ENCODE data around the gene RPRM.

Gene RPRM

DNA sequence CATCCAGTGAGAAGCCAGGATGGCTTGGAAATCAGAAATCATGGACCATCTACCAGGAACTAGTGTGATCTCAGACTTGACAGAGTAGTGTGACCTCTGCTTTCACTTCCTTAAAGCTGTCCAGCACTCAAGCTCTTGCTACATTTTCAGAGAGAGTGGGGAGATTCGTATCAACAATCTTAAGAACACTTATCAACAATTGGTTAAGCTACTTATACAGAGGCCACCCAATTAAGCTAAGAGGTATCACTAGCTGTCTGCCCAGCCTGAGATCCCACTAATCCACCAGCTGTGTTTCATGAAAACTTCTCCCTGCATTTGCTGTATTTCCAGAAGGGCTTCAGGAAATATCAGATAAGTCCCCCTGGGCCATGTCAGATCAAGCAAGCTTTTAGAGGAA, 4.2 kb downstream of the RPRM start:
- Histone ChIP-seq H3K4me2 (ENCODE audit: low read depth, low read length) (no peak overlapping the region), H3F3A (ENCODE audit: insufficient read depth, low read length) (no peaks in the 10 kb centered on the region), H3K36me3 (replicated peaks; ENCODE audit: insufficient read depth, low read length) (no peaks in the 10 kb centered on the region), H3K27ac (ENCODE audit: low read length) (no peak overlapping the region), H4K20me1 (ENCODE audit: insufficient read depth, low read length) (no peaks in the 10 kb centered on the region), H3K79me2 (ENCODE audit: low read length) (no peaks in the 10 kb centered on the region), H3K9me3 (replicated peaks; ENCODE audit: insufficient read depth, low read length) (no peaks in the 10 kb centered on the region), H3K4me3 (ENCODE audit: low read length) (no peak overlapping the region), H3K9me2 (replicated peaks; ENCODE audit: insufficient read depth, low read length) (no peaks in the 10 kb centered on the region), H3K9ac (ENCODE audit: low read length) (no peak overlapping the region), H3K27me3 (replicated peaks; ENCODE audit: insufficient read depth, low read length) (no peaks in the 10 kb centered on the region), H3K4me1 (ENCODE audit: low read length) (no peaks in the 10 kb centered on the region), H2AFZ (ENCODE audit: low read length) (no peak overlapping the region)
- TF ChIP-seq, protein P1, sequence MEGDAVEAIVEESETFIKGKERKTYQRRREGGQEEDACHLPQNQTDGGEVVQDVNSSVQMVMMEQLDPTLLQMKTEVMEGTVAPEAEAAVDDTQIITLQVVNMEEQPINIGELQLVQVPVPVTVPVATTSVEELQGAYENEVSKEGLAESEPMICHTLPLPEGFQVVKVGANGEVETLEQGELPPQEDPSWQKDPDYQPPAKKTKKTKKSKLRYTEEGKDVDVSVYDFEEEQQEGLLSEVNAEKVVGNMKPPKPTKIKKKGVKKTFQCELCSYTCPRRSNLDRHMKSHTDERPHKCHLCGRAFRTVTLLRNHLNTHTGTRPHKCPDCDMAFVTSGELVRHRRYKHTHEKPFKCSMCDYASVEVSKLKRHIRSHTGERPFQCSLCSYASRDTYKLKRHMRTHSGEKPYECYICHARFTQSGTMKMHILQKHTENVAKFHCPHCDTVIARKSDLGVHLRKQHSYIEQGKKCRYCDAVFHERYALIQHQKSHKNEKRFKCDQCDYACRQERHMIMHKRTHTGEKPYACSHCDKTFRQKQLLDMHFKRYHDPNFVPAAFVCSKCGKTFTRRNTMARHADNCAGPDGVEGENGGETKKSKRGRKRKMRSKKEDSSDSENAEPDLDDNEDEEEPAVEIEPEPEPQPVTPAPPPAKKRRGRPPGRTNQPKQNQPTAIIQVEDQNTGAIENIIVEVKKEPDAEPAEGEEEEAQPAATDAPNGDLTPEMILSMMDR (IDR thresholded peaks at IDR 0.05; ENCODE audit: low read length) = no peak
- TF ChIP-seq EZH2phosphoT487 (IDR thresholded peaks at IDR 0.05; ENCODE audit: low read length) (no peak), EZH2 (optimal IDR thresholded peaks at IDR 0.05; ENCODE audit: low read depth, low read length) (no peak)
- no peak for DNase-seq

DNA sequence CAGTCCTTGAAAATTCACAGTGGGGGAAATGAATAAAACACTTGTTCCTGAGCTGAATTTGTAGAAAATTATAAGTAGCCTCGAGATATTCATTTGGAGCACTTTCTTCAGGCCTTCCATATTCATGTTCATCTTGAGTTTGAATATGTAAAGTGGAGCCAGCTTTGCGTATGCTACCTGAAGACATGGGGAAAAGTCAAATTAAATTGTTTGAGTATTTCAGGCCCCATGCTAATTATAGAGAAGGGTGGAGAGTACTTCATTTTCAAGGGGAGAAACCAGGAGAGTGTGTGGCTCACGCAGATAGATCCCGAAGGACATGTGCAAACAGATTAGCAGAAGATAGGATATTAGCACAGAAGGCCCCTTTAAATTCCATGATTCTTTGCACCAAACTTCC, 7.7 kb downstream of the RPRM start:
- H3K4me1 ChIP-seq (ENCODE audit: low read length) = no peaks in the 10 kb centered on the region
- no peaks in the 10 kb centered on the region for H3K9me3 ChIP-seq (replicated peaks; ENCODE audit: insufficient read depth, low read length)
- H3K4me3 ChIP-seq (ENCODE audit: low read length) = no peak overlapping the region

DNA sequence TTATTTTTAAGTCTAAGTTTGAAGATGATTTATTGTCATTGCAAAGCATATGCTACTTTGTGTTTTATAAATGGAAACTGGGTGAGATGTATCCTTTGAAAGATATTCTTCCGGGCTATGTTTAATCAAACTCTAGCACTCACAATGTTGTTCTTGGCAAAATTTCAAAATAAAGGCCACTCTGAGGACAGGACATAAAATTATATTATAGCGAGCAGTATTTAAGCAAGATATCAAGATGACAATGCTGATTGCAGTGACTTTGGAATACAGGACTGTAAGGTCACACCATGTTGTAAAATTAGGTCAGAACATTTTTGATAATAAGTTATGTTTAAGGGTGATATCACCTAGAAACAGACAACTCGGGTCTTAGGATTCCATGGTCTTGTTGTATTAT, 14.2 kb downstream of the RPRM start:
- H3K4me1 ChIP-seq (ENCODE audit: low read length) = no peaks in the 10 kb centered on the region
- H2AFZ ChIP-seq (ENCODE audit: low read length) = no peak overlapping the region
- no peaks in the 10 kb centered on the region for H4K20me1 ChIP-seq (ENCODE audit: insufficient read depth, low read length)
- no peak for DNase-seq
- no peaks in the 10 kb centered on the region for H3K9me2 ChIP-seq (replicated peaks; ENCODE audit: insufficient read depth, low read length)
- no peak overlapping the region for H3K9ac ChIP-seq (ENCODE audit: low read length)
- no peak overlapping the region for H3K27ac ChIP-seq (ENCODE audit: low read length)
- no peak overlapping the region for H3K4me3 ChIP-seq (ENCODE audit: low read length)
- no peaks in the 10 kb centered on the region for H3K79me2 ChIP-seq (ENCODE audit: low read length)
- H3K27me3 ChIP-seq (replicated peaks; ENCODE audit: insufficient read depth, low read length) = no peaks in the 10 kb centered on the region
- TF ChIP-seq EZH2 (optimal IDR thresholded peaks at IDR 0.05; ENCODE audit: low read depth, low read length) (no peak), EZH2phosphoT487 (IDR thresholded peaks at IDR 0.05; ENCODE audit: low read length) (no peak)
- TF ChIP-seq, protein P1 (IDR thresholded peaks at IDR 0.05; ENCODE audit: low read length) = no peak
- H3K4me2 ChIP-seq (ENCODE audit: low read depth, low read length) = no peak overlapping the region
- H3F3A ChIP-seq (ENCODE audit: insufficient read depth, low read length) = no peaks in the 10 kb centered on the region
- no peaks in the 10 kb centered on the region for H3K36me3 ChIP-seq (replicated peaks; ENCODE audit: insufficient read depth, low read length)
- H3K9me3 ChIP-seq (replicated peaks; ENCODE audit: insufficient read depth, low read length) = no peaks in the 10 kb centered on the region

More for the DNA sequence above, 7.7 kb downstream of the RPRM start:
- H3K4me2 ChIP-seq (ENCODE audit: low read depth, low read length) = no peak overlapping the region
- no peak overlapping the region for H3K27ac ChIP-seq (ENCODE audit: low read length)
- H3K9ac ChIP-seq (ENCODE audit: low read length) = no peak overlapping the region
- no peaks in the 10 kb centered on the region for H4K20me1 ChIP-seq (ENCODE audit: insufficient read depth, low read length)
- H3K79me2 ChIP-seq (ENCODE audit: low read length) = no peaks in the 10 kb centered on the region
- TF ChIP-seq EZH2 (optimal IDR thresholded peaks at IDR 0.05; ENCODE audit: low read depth, low read length) = no peak
- no peak for TF ChIP-seq EZH2phosphoT487 (IDR thresholded peaks at IDR 0.05; ENCODE audit: low read length)
- TF ChIP-seq, protein P1 (IDR thresholded peaks at IDR 0.05; ENCODE audit: low read length) = no peak
- no peaks in the 10 kb centered on the region for H3K9me2 ChIP-seq (replicated peaks; ENCODE audit: insufficient read depth, low read length)
- H3K36me3 ChIP-seq (replicated peaks; ENCODE audit: insufficient read depth, low read length) = no peaks in the 10 kb centered on the region
- no peak for DNase-seq
- H3K27me3 ChIP-seq (replicated peaks; ENCODE audit: insufficient read depth, low read length) = no peaks in the 10 kb centered on the region
- H3F3A ChIP-seq (ENCODE audit: insufficient read depth, low read length) = no peaks in the 10 kb centered on the region
- H2AFZ ChIP-seq (ENCODE audit: low read length) = no peak overlapping the region
